Mesenchymal stem cell (in vitro differentiated cells and primary cell): ENCODE measurements around the gene TTC38.
"Not testable (repeated sequence)": the region's sequence is repeated elsewhere in the genome, so short reads cannot be mapped to it uniquely, and the experiment has no call there.

Experiments used
- DNase-seq: peaks from one replicate; pipeline ENCODE4 v3.0.0-alpha.2; 2013
- H2AFZ ChIP-seq: one replicate; pipeline ENCODE4 v1.6.1; 2013; ENCODE audit warnings: low read depth, mild to moderate bottlenecking, control low read depth, inconsistent platforms, low read length, moderate library complexity
- H2AK5ac ChIP-seq: 2 replicates; pipeline ENCODE4 v1.6.1; 2013; ENCODE audit warnings: low read length, moderate library complexity, mild to moderate bottlenecking, inconsistent platforms; ENCODE audit not compliant: severe bottlenecking
- H2BK120ac ChIP-seq: one replicate; pipeline ENCODE4 v1.6.1; 2013; ENCODE audit warnings: low read depth, mild to moderate bottlenecking, inconsistent platforms, low read length, moderate library complexity
- H2BK12ac ChIP-seq, 2 experiments: one replicate each; pipeline ENCODE4 v1.6.1; 2013; ENCODE audit warnings: inconsistent platforms in 2 of 2, low read length in 2 of 2, mild to moderate bottlenecking in 2 of 2, moderate library complexity in 2 of 2, control low read depth in 1 of 2
- H2BK15ac ChIP-seq: one replicate; pipeline ENCODE4 v1.6.1; 2013; ENCODE audit warnings: mild to moderate bottlenecking, low read depth, inconsistent platforms; ENCODE audit not compliant: poor library complexity, severe bottlenecking
- H2BK5ac ChIP-seq: 2 replicates; pipeline ENCODE4 v1.6.1; 2013; ENCODE audit warnings: low read depth, mild to moderate bottlenecking, low read length, control low read depth, inconsistent platforms; ENCODE audit not compliant: poor library complexity, severe bottlenecking
- H3K14ac ChIP-seq, 2 experiments: one replicate each; pipeline ENCODE4 v1.6.1; 2013; ENCODE audit warnings: inconsistent platforms in 2 of 2, low read length in 2 of 2, control low read depth in 1 of 2, mild to moderate bottlenecking in 1 of 2, moderate library complexity in 1 of 2
- H3K18ac ChIP-seq, 2 experiments: one replicate each; pipeline ENCODE4 v1.6.1; 2013; ENCODE audit warnings: inconsistent platforms in 2 of 2, low read length in 2 of 2, control low read depth in 1 of 2, low read depth in 1 of 2, mild to moderate bottlenecking in 1 of 2
- H3K23ac ChIP-seq, 2 experiments: one replicate each; pipeline ENCODE4 v1.6.1; 2013; ENCODE audit warnings: inconsistent platforms in 2 of 2, low read length in 2 of 2, mild to moderate bottlenecking in 2 of 2, moderate library complexity in 2 of 2, control low read depth in 1 of 2
- H3K27ac ChIP-seq: 2 replicates; pipeline ENCODE4 v1.5.1; 2013; ENCODE audit warnings: mild to moderate bottlenecking, moderate library complexity, low read length, control low read depth, inconsistent platforms; ENCODE audit not compliant: poor library complexity, severe bottlenecking
- H3K27me3 ChIP-seq, 2 experiments: 2 replicates each; pipeline versions ENCODE4 v1.6.1 to v1.7.0; 2013; ENCODE audit warnings: low read length in 2 of 2, mild to moderate bottlenecking in 2 of 2, moderate library complexity in 2 of 2, control low read depth in 1 of 2, inconsistent platforms in 1 of 2; ENCODE audit not compliant: control insufficient read depth in 1 of 2, insufficient read depth in 1 of 2
- H3K36me3 ChIP-seq, 2 experiments: 2 replicates each; pipeline versions ENCODE4 v1.6.1 to v1.7.0; 2013; ENCODE audit warnings: low read length in 2 of 2, control low read depth in 1 of 2, inconsistent platforms in 1 of 2, low read depth in 1 of 2, mild to moderate bottlenecking in 1 of 2; ENCODE audit not compliant: insufficient read depth in 2 of 2, control insufficient read depth in 1 of 2
- H3K4ac ChIP-seq, 2 experiments: one replicate each; pipeline ENCODE4 v1.6.1; 2013; ENCODE audit warnings: inconsistent platforms in 2 of 2, low read length in 2 of 2, mild to moderate bottlenecking in 2 of 2, moderate library complexity in 2 of 2, control low read depth in 1 of 2, low read depth in 1 of 2
- H3K4me1 ChIP-seq: 2 replicates; pipeline ENCODE4 v1.6.1; 2013; ENCODE audit warnings: low read depth, low read length, control low read depth; ENCODE audit not compliant: control insufficient read depth, insufficient read depth
- H3K4me2 ChIP-seq: 2 replicates; pipeline ENCODE4 v1.6.1; 2013; ENCODE audit warnings: low read length, mild to moderate bottlenecking, inconsistent platforms; ENCODE audit not compliant: poor library complexity, severe bottlenecking
- H3K4me3 ChIP-seq, 2 experiments: 2 replicates each; pipeline versions ENCODE4 v1.5.1 to v1.7.0; 2013; ENCODE audit warnings: low read length in 2 of 2, mild to moderate bottlenecking in 2 of 2, control low read depth in 1 of 2, low read depth in 1 of 2; ENCODE audit not compliant: insufficient read depth in 1 of 2
- H3K79me1 ChIP-seq: replicated peaks from 2 replicates; pipeline ENCODE4 v1.6.1; 2013; ENCODE audit warnings: mild to moderate bottlenecking, control low read depth, low read length, inconsistent platforms; ENCODE audit not compliant: poor library complexity, severe bottlenecking
- H3K9ac ChIP-seq: 2 replicates; pipeline ENCODE4 v1.7.0; 2013; ENCODE audit warnings: mild to moderate bottlenecking, low read length, moderate library complexity
- H3K9me3 ChIP-seq: 2 replicates; pipeline ENCODE4 v1.7.0; 2013; ENCODE audit warnings: mild to moderate bottlenecking, low read length; ENCODE audit not compliant: control insufficient read depth
- H4K8ac ChIP-seq: one replicate; pipeline ENCODE4 v1.6.1; 2013; ENCODE audit warnings: inconsistent platforms, mild to moderate bottlenecking, low read length, moderate library complexity
- H4K91ac ChIP-seq: one replicate; pipeline ENCODE4 v1.6.1; 2013; ENCODE audit warnings: mild to moderate bottlenecking, low read length, inconsistent platforms
- WGBS: methylation state at CpG from one replicate; pipeline ENCODE4 v1.1.7; 2013; ENCODE audit warnings: mixed read lengths; 5-methylcytosine and 5-hydroxymethylcytosine counted together

TTC38 gene

GRCh38 chr22:46308283-46308988 lies 40.6 kb downstream of the TTC38 start:
- Histone ChIP-seq H2BK12ac (no peak overlapping the region), H3K27me3 (no peaks in the 10 kb centered on the region)
- 95% methylated on average over 21 of the region's 23 CpGs for WGBS

GRCh38 chr22:46309526-46310085 lies 41.8 kb downstream of the TTC38 start:
- no peak overlapping the region for H2BK12ac ChIP-seq
- no peak overlapping the region for H3K18ac ChIP-seq
- H3K4me2 ChIP-seq, result no peak overlapping the region
- H3K27me3 ChIP-seq, result no peaks in the 10 kb centered on the region
- H3K36me3 ChIP-seq, result peaks cover 0 to 8% of the 10 kb centered on the region in 2 experiments
- no peak overlapping the region for H2BK5ac ChIP-seq
- no peak overlapping the region for H3K4ac ChIP-seq
- no peaks in the 10 kb centered on the region for H3K9me3 ChIP-seq
- H2AK5ac ChIP-seq, result no peak overlapping the region
- no peak overlapping the region for H3K23ac ChIP-seq
- no peak overlapping the region for H2BK120ac ChIP-seq
- H3K9ac ChIP-seq, result no peak overlapping the region
- H3K27ac ChIP-seq, result no peak overlapping the region
- no peak overlapping the region for H2BK15ac ChIP-seq
- no peak overlapping the region for H4K8ac ChIP-seq
- no peak overlapping the region for H2AFZ ChIP-seq
- no peak overlapping the region for H4K91ac ChIP-seq
- no peak overlapping the region for H3K14ac ChIP-seq
- 94% methylated on average over 15 of the region's 15 CpGs for WGBS
- H3K79me1 ChIP-seq, result peaks cover 28% of the 10 kb centered on the region
- peaks cover 6% of the 10 kb centered on the region for H3K4me1 ChIP-seq
- DNase-seq, result no peak
- H3K4me3 ChIP-seq, result no peak overlapping the region

More at GRCh38 chr22:46308283-46308988, 40.6 kb downstream of the TTC38 start:
- peak overlapping the region; percentile 43 for H4K8ac ChIP-seq
- H3K4me3 ChIP-seq, result no peak overlapping the region
- no peak overlapping the region for H3K14ac ChIP-seq
- no peak overlapping the region for H3K4ac ChIP-seq
- no peak overlapping the region for H3K4me2 ChIP-seq
- no peak overlapping the region for H3K9ac ChIP-seq
- H2BK120ac ChIP-seq, result no peak overlapping the region
- H3K79me1 ChIP-seq, result peaks cover 26% of the 10 kb centered on the region
- H3K36me3 ChIP-seq, result peaks cover 0 to 8% of the 10 kb centered on the region in 2 experiments
- no peak overlapping the region for H2BK5ac ChIP-seq
- H3K27ac ChIP-seq, result no peak overlapping the region
- no peak overlapping the region for H4K91ac ChIP-seq
- H3K4me1 ChIP-seq, result peaks cover 5% of the 10 kb centered on the region
- H3K9me3 ChIP-seq, result no peaks in the 10 kb centered on the region
- H2AK5ac ChIP-seq, result no peak overlapping the region
- no peak overlapping the region for H3K23ac ChIP-seq
- no peak overlapping the region for H2BK15ac ChIP-seq
- no peak overlapping the region for H2AFZ ChIP-seq
- DNase-seq, result no peak
- H3K18ac ChIP-seq, result no peak overlapping the region

DNA sequence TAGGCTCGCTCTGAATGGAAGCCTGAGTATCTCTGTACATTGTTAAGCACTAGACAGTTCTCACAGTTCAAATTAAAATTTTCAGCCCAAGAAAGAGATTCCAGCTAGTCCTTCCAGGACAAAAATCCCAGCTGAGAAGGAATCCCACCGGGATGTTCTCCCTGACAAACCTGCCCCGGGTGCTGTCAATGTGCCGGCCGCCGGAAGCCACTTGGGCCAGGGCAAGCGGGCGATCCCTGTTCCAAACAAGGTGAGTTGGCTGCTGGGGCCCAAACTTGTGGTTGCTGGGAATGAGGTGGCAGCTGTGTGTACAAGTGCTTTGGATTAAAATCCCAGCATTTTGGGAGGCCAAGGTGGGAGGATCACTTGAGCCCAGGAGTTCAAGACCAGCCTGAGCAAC lies 44.2 kb downstream of the TTC38 start:
- no peak overlapping the region for H2BK15ac ChIP-seq
- peaks cover 28% of the 10 kb centered on the region for H3K79me1 ChIP-seq
- H3K4me1 ChIP-seq, result peaks cover 6% of the 10 kb centered on the region
- H2AFZ ChIP-seq, result no peak overlapping the region
- no peak overlapping the region for H4K91ac ChIP-seq
- no peak overlapping the region for H3K4me3 ChIP-seq
- no peak overlapping the region for H3K27ac ChIP-seq
- H4K8ac ChIP-seq, result no peak overlapping the region
- H3K4me2 ChIP-seq, result no peak overlapping the region
- no peak overlapping the region for H3K14ac ChIP-seq
- 97% methylated on average over 7 of the region's 8 CpGs for WGBS
- no peak overlapping the region for H3K23ac ChIP-seq
- H3K36me3 ChIP-seq, result peaks cover 0 to 8% of the 10 kb centered on the region in 2 experiments
- H2AK5ac ChIP-seq, result no peak overlapping the region
- no peak overlapping the region for H3K9ac ChIP-seq
- H2BK120ac ChIP-seq, result no peak overlapping the region
- no peak overlapping the region for H3K4ac ChIP-seq
- H3K27me3 ChIP-seq, result no peaks in the 10 kb centered on the region
- no peaks in the 10 kb centered on the region for H3K9me3 ChIP-seq
- no peak overlapping the region for H2BK12ac ChIP-seq
- no peak for DNase-seq
- no peak overlapping the region for H3K18ac ChIP-seq
- H2BK5ac ChIP-seq, result no peak overlapping the region

DNA sequence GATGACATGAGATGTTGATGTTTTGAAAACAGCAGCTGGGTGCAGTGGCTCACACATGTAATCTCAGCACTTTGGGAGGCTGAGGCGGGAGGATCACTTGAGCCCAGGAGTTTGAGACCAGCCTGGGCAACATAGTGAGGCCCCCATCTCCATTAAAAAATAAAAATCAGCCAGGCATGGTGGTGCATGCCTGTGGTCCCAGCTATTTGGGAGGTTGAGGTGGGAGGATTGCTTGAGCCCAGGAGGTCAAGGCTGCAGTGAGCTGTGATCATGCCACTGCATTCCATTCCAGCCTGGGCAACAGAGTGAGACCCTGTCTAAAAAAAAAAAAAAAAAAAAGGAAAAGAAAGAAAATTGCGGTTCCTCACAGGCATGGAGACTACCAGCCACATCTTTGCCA lies 45.0 kb downstream of the TTC38 start:
- DNase-seq, H4K91ac ChIP-seq, H3K27ac ChIP-seq, H2BK5ac ChIP-seq, H3K18ac ChIP-seq, H2AFZ ChIP-seq, H3K4ac ChIP-seq, H2BK15ac ChIP-seq, H2AK5ac ChIP-seq, H3K27me3 ChIP-seq, H3K14ac ChIP-seq, H3K4me3 ChIP-seq, H3K4me1 ChIP-seq, H3K9ac ChIP-seq, H3K4me2 ChIP-seq, H2BK120ac ChIP-seq, H4K8ac ChIP-seq, H3K9me3 ChIP-seq, H3K23ac ChIP-seq, H2BK12ac ChIP-seq: not testable (repeated sequence)
- WGBS, result 100% methylated on average over 2 of the region's 2 CpGs
- Histone ChIP-seq H3K79me1 (peaks cover 35% of the 10 kb centered on the region), H3K36me3 (peaks cover 4 to 12% of the 10 kb centered on the region in 2 experiments)
